Uterus (tissue), 4 donors: ENCODE data around the gene FBXO21. TPM values are rescaled to one million over a fixed set of nuclear protein-coding genes. Genes with fewer than 3 reads are reported as not detected.

Source experiments
- DNase-seq, 2 donors: peaks; one replicate each; pipeline ENCODE4 v3.0.0-alpha.2; 2019 to 2020
- H3K27ac ChIP-seq, 2 donors: fragments of 200-600 bp; sonication (generic); 1 replicate in 1 of 2; 2 replicates in 1 of 2; pipeline ENCODE4 v1.5.1; 2016 to 2018
- H3K27me3 ChIP-seq, 2 donors: fragments of 200-600 bp; sonication (generic); one replicate each; pipeline ENCODE4 v1.5.1; 2018 to 2019; ENCODE audit warnings: control low read depth in 1 of 2
- H3K36me3 ChIP-seq, 2 donors: fragments of 200-600 bp; sonication (generic); one replicate each; pipeline ENCODE4 v1.5.1; 2019; ENCODE audit warnings: control low read depth in 1 of 2
- H3K4me1 ChIP-seq, 2 donors: fragments of 200-600 bp; sonication (generic); one replicate each; pipeline ENCODE4 v1.5.1; 2018 to 2019; ENCODE audit warnings: control low read depth in 1 of 2
- H3K4me3 ChIP-seq, 2 donors: fragments of 200-600 bp; sonication (generic); 1 replicate in 1 of 2; 2 replicates in 1 of 2; pipeline ENCODE4 v1.5.1; 2018 to 2019; ENCODE audit warnings: mild to moderate bottlenecking in 1 of 2
- H3K9me3 ChIP-seq, 2 donors: fragments of 200-600 bp; sonication (generic); one replicate each; pipeline ENCODE4 v1.5.1; 2019; ENCODE audit warnings: control low read depth in 1 of 2
- POLR2A ChIP-seq, 2 donors: fragments of 450-650 bp; IDR thresholded peaks; one replicate each; pipeline ENCODE4 v1.6.1; 2016; ENCODE audit warnings: antibody characterized with exemption in 2 of 2, mild to moderate bottlenecking in 1 of 2, moderate library complexity in 1 of 2
- intact Hi-C: fragments of 100-400 bp; cut with DNase I; formaldehyde crosslinking; loops from one replicate; pipeline ENCODE4 v1.15.1; 2023; ENCODE audit warnings: low total_unique reads
- total RNA-seq, 4 donors: library from RNA; depleted of rRNA in 3 of 4; stranded (reverse); fragments of >200 nt in 3 of 4; gene quantifications; one replicate each; pipeline versions ENCODE4 v1.1.0 to v1.2.4, GENCODE V29; 2014 to 2023
- TF ChIP-seq, protein P1 (sequence below), 4 experiments: fragments of 200-600 bp in 2 of 4; fragments of 450-650 bp in 2 of 4; sonication (generic) in 2 of 4; IDR thresholded peaks; one replicate each; pipeline ENCODE4 v1.5.1; 2016 to 2019; ENCODE audit warnings: antibody characterized with exemption in 4 of 4, mild to moderate bottlenecking in 2 of 4, moderate library complexity in 1 of 4
- donor health status: DM: yes; HTN: yes; CAD: no.

Gene FBXO21
- total RNA-seq, 4 donors from 2014 or later: 66.2 to 152 (median 90.0) TPM

DNA sequence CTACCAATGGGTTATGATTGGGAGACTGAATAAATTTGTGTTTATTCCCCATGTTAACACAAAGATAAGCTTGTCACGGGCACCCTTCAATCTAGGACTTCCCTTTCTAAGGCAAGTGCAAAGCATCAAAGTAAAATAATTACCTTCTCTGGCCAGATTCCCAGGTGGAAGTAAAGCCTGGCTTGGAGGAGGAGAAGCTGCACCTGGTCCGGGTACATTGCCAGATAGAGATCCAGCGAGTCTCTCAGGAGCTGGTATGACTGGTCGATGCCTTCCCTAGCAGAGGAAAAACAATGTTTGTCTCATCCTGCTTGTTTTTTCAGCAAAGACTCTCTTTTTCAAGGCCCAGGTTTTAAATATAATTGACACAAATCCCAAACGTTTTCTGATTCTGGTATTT, 24.9 kb downstream of the FBXO21 start:
- Histone ChIP-seq H3K9me3 (no peaks in the 10 kb centered on the region), H3K27me3 (no peaks in the 10 kb centered on the region), H3K27ac (no peak overlapping the region), H3K4me1 (no peaks in the 10 kb centered on the region), H3K4me3 (no peak overlapping the region), H3K36me3 (no peaks in the 10 kb centered on the region)
- intact Hi-C loops: no loop called here
- no peak for TF ChIP-seq POLR2A (IDR thresholded peaks at IDR 0.05)
- TF ChIP-seq, protein P1, sequence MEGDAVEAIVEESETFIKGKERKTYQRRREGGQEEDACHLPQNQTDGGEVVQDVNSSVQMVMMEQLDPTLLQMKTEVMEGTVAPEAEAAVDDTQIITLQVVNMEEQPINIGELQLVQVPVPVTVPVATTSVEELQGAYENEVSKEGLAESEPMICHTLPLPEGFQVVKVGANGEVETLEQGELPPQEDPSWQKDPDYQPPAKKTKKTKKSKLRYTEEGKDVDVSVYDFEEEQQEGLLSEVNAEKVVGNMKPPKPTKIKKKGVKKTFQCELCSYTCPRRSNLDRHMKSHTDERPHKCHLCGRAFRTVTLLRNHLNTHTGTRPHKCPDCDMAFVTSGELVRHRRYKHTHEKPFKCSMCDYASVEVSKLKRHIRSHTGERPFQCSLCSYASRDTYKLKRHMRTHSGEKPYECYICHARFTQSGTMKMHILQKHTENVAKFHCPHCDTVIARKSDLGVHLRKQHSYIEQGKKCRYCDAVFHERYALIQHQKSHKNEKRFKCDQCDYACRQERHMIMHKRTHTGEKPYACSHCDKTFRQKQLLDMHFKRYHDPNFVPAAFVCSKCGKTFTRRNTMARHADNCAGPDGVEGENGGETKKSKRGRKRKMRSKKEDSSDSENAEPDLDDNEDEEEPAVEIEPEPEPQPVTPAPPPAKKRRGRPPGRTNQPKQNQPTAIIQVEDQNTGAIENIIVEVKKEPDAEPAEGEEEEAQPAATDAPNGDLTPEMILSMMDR (IDR thresholded peaks at IDR 0.05): no peak
- no peak for DNase-seq

DNA sequence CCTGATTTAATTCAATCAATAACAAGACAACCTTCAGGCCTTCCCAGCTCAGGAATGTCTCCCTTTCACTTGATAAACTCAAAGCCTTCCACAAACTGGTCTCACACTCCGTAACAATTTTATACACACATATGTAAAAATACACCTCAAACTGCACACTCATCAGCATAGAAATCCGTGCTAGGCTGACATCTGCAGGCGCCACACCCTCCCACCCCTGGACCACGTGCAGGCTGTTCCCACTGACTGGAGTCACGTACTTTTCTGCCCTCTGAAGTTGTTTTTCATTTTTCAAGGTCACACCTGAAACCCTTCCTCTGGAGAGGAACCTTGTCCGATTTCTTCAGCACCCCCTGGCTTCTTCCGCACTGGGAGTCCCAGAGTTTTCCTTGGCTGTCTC, 27.6 kb downstream of the FBXO21 start:
- Histone ChIP-seq H3K9me3 (no peaks in the 10 kb centered on the region), H3K27ac (no peak overlapping the region), H3K4me1 (no peaks in the 10 kb centered on the region), H3K4me3 (no peak overlapping the region), H3K27me3 (no peaks in the 10 kb centered on the region), H3K36me3 (no peaks in the 10 kb centered on the region)
- no peak for DNase-seq
- intact Hi-C loops: no loop called here
- TF ChIP-seq, protein P1 (IDR thresholded peaks at IDR 0.05): no peak
- TF ChIP-seq POLR2A (IDR thresholded peaks at IDR 0.05): no peak

DNA sequence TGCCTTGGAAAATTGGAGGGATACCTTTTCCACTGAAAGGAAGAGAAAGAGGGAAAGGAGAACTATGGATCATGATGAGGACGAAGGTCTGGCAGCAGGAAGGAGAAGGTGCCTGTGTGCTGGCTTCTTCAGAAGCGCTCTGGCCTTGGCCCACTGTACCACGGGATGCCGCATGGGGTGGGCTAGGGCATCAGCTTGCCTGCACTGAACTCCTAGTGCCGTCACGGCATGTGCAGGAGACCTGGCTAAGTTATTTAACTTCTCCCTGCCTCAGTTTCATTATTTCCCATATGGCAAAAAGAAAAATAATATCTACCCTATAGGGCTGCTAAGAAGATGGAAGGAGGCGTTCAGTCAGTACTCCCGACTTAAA, 28.1 kb downstream of the FBXO21 start:
- intact Hi-C loops: no loop called here
- Histone ChIP-seq H3K4me1 (no peaks in the 10 kb centered on the region), H3K27me3 (no peaks in the 10 kb centered on the region), H3K4me3 (no peak overlapping the region), H3K9me3 (no peaks in the 10 kb centered on the region), H3K36me3 (no peaks in the 10 kb centered on the region), H3K27ac (no peak overlapping the region)
- no peak for DNase-seq
- TF ChIP-seq POLR2A (IDR thresholded peaks at IDR 0.05): no peak
- TF ChIP-seq, protein P1 (IDR thresholded peaks at IDR 0.05): no peak

DNA sequence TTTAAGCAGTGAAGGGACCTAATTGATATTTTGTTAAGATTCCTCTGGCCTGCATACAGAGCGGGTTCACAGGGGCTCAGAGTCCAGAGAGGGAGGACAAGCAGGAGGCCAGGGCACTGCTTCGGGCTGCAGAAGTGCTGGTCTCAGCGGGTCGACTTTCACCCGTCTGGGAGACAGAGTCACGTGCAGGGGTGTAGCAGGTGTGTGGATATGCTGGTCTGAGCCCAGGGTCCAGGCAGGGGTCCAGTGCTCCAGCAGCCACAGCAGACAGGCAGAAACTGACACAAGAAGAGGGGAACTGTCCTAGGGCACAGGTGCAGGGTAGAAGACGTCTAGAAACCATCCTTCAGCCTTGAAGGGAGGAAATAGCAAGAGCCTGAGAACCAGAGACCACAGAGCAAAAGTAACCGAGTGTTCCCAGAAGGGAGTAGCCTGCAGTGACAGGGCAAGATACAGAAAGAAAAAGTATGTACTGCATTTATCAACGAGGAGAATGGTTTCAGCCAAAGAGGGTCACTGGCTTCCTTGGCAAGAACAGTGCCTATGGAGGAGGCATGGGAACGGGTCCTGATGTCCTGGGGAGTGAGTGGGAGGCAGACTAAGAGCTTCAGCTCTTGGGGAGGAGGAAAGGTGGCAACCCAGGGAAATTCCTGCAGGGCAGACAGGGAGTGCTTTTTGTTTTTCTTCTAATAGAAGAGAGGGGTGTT, 28.7 kb downstream of the FBXO21 start:
- Histone ChIP-seq H3K9me3 (no peaks in the 10 kb centered on the region), H3K4me3 (no peak overlapping the region), H3K27me3 (no peaks in the 10 kb centered on the region), H3K27ac (no peak overlapping the region), H3K36me3 (no peaks in the 10 kb centered on the region), H3K4me1 (no peaks in the 10 kb centered on the region)
- no peak for DNase-seq
- intact Hi-C loops: no loop called here
- TF ChIP-seq, protein P1 (IDR thresholded peaks at IDR 0.05): no peak
- no peak for TF ChIP-seq POLR2A (IDR thresholded peaks at IDR 0.05)

DNA sequence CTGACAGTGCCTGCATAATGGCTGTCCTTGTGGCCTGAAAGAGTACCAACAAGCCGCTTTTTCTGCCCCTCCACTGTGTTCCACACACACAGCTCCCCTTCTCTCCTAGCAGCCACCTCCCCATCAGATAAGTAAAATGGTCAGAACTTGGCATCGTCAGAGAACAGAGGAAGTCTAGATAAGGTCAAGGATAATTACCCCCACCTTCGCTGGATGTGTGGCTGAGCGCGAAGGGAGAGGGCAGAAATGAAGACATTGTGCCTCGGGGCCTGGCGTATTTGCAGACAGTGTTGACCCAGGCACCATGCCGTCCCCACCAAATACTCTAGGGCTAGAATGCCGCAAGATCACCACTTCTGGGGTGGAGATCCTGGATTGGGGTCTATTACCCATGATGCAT, 30.6 kb downstream of the FBXO21 start:
- no peak for DNase-seq
- H3K36me3 ChIP-seq: no peaks in the 10 kb centered on the region
- H3K27me3 ChIP-seq: no peaks in the 10 kb centered on the region
- H3K4me3 ChIP-seq: no peak overlapping the region
- H3K9me3 ChIP-seq: no peaks in the 10 kb centered on the region
- H3K4me1 ChIP-seq: no peaks in the 10 kb centered on the region
- TF ChIP-seq, protein P1 (IDR thresholded peaks at IDR 0.05): no peak
- no peak for TF ChIP-seq POLR2A (IDR thresholded peaks at IDR 0.05)
- no peak overlapping the region for H3K27ac ChIP-seq
- intact Hi-C loops: no loop called here
